AG04450 (cell line): ENCODE measurements around the gene S100A6. TPM values are rescaled to one million over a fixed set of nuclear protein-coding genes. Genes with fewer than 3 reads are reported as not detected.

ENCODE experiments used
- CTCF ChIA-PET: fragments of 300-600, 350-600 bp; formaldehyde crosslinking; extraction: SDS; loops from one replicate; lab custom pipeline; 2022; ENCODE audit warnings: antibody characterized with exemption, inconsistent platforms; lab: Charles Lee
- POLR2A ChIA-PET: fragments of 350-600 bp; formaldehyde crosslinking; extraction: SDS; loops from one replicate; lab custom pipeline; 2021; ENCODE audit warnings: antibody characterized with exemption, inconsistent platforms; lab: Yijun Ruan, JAX
- DNase-seq: peaks from one replicate; pipeline ENCODE4 v3.0.0-alpha.2; 2011; ENCODE audit warnings: low read depth, low spot score
- H3K27ac ChIP-seq: one replicate; pipeline ENCODE4 v1.5.1; 2012; ENCODE audit warnings: low read depth, low read length, control low read depth
- H3K27me3 ChIP-seq: one replicate; pipeline ENCODE4 v1.6.0; 2012; ENCODE audit warnings: low read length; ENCODE audit not compliant: control insufficient read depth, insufficient read depth
- H3K4me3 ChIP-seq: 2 replicates; pipeline ENCODE4 v1.5.1; 2011; ENCODE audit warnings: mild to moderate bottlenecking, low read depth, low read length, control low read depth
- H3K9me3 ChIP-seq: 2 replicates; pipeline ENCODE4 v1.5.1; 2012; ENCODE audit warnings: low read length; ENCODE audit not compliant: control insufficient read depth, insufficient read depth
- CTCF ChIP-seq: IDR thresholded peaks from 2 replicates; pipeline ENCODE4 v1.5.1; 2011; ENCODE audit warnings: low read depth, low read length, control low read depth, inconsistent platforms
- polyA plus RNA-seq: library from polyadenylated mRNA; depleted of rRNA; stranded (reverse); fragments of >200 nt; gene quantifications from 2 replicates; pipeline ENCODE4 v1.2.3, GENCODE V29; 2011; rRNA removed

The S100A6 gene
- polyA plus RNA-seq, 1 experiment = 1,379 TPM

GRCh38 chr1:153487707-153488106 lies 48.1 kb downstream of the S100A6 start:
- H3K27ac ChIP-seq = no peak overlapping the region
- DNase-seq = no peak
- ChIA-PET CTCF (interaction anchor here (0.7 to 13.0 kb wide), 5 partner anchors 22 to 164 kb away, joined by 3 to 354 read pairs (median 4); partner anchors contain the start of genes PGLYRP4 and S100A9), POLR2A (no interaction called here)
- TF ChIP-seq CTCF = no peak
- peaks cover 28% of the 10 kb centered on the region for H3K27me3 ChIP-seq
- no peak overlapping the region for H3K4me3 ChIP-seq
- H3K9me3 ChIP-seq = no peaks in the 10 kb centered on the region

GRCh38 chr1:153485863-153486262 lies 49.9 kb downstream of the S100A6 start:
- Histone ChIP-seq H3K4me3 (no peak overlapping the region), H3K27ac (no peak overlapping the region), H3K9me3 (no peaks in the 10 kb centered on the region), H3K27me3 (peaks cover 34% of the 10 kb centered on the region)
- no peak for TF ChIP-seq CTCF
- ChIA-PET CTCF (interaction anchor here (0.7 to 2.9 kb wide), 5 partner anchors 9 to 133 kb away, joined by 3 to 29 read pairs (median 6); no protein-coding TSS in a partner anchor), POLR2A (no interaction called here)
- no peak for DNase-seq

Other genes starting within 250 kb of the S100A6 start
- gene PGLYRP3, start 223.0 kb downstream of the S100A6 start, polyA plus RNA-seq = not detected in 2 replicates
- gene PGLYRP4, start 187.2 kb downstream of the S100A6 start, polyA plus RNA-seq = not detected in 2 replicates
- not detected in 2 replicates for gene S100A9, start 178.1 kb downstream of the S100A6 start, polyA plus RNA-seq
- gene S100A12, start 160.4 kb downstream of the S100A6 start, polyA plus RNA-seq = not detected in 2 replicates
- not detected in 2 replicates for gene S100A8, start 144.9 kb downstream of the S100A6 start, polyA plus RNA-seq
- gene S100A7A, start 119.5 kb downstream of the S100A6 start, polyA plus RNA-seq = not detected in 2 replicates
- gene S100A7, start 75.3 kb downstream of the S100A6 start, polyA plus RNA-seq = not detected in 2 replicates
- gene S100A5, start 4.9 kb upstream of the S100A6 start, polyA plus RNA-seq = 0.25 and 0.42 TPM in 2 replicates
- gene S100A4, start 9.8 kb upstream of the S100A6 start, polyA plus RNA-seq = 20.0 and 20.7 TPM in 2 replicates
- gene S100A3, start 13.3 kb upstream of the S100A6 start, polyA plus RNA-seq = 1.8 and 3.2 TPM in 2 replicates
- gene S100A2, start 29.9 kb upstream of the S100A6 start, polyA plus RNA-seq = 3.9 and 5.2 TPM in 2 replicates
- 224 and 256 TPM in 2 replicates for gene S100A16, start 77.1 kb upstream of the S100A6 start, polyA plus RNA-seq
- gene S100A14, start 80.3 kb upstream of the S100A6 start, polyA plus RNA-seq = 0.09 TPM in 1 of 2 replicates, not detected in the other
- gene S100A13, start 91.5 kb upstream of the S100A6 start, polyA plus RNA-seq = 310 and 323 TPM in 2 replicates
- gene S100A1, start 92.4 kb upstream of the S100A6 start, polyA plus RNA-seq = 0.21 and 0.31 TPM in 2 replicates
- gene CHTOP, start 98.1 kb upstream of the S100A6 start, polyA plus RNA-seq = 49.2 and 59.5 TPM in 2 replicates
- 54.1 and 56.8 TPM in 2 replicates for gene SNAPIN, start 122.7 kb upstream of the S100A6 start, polyA plus RNA-seq
- 308 and 326 TPM in 2 replicates for gene ILF2, start 135.0 kb upstream of the S100A6 start, polyA plus RNA-seq
- gene NPR1, start 142.7 kb upstream of the S100A6 start, polyA plus RNA-seq = 0.02 TPM in 1 of 2 replicates, not detected in the other
- 44.5 and 45.1 TPM in 2 replicates for gene INTS3, start 192.1 kb upstream of the S100A6 start, polyA plus RNA-seq
- gene SLC27A3, start 239.4 kb upstream of the S100A6 start, polyA plus RNA-seq = 9.9 and 14.3 TPM in 2 replicates